HAP-1 (cell line): ENCODE data around the gene POLR1D.
"Not testable (repeated sequence)": the region's sequence is repeated elsewhere in the genome, so short reads cannot be mapped to it uniquely, and the experiment has no call there.

ENCODE experiments used
- DNase-seq, 2 experiments: peaks; one replicate each; pipeline ENCODE4 v3.0.0-alpha.2; 2016 to 2020; ENCODE audit warnings: low spot score in 2 of 2
- H3K27me3 ChIP-seq: fragments of 250-450 bp; sonication (Bioruptor Pico); 2 replicates; pipeline ENCODE4 v1.5.1; 2020; ENCODE audit warnings: low read depth, mild to moderate bottlenecking, moderate library complexity
- H3K36me3 ChIP-seq: fragments of 250-450 bp; sonication (Bioruptor Pico); replicated peaks from 2 replicates; pipeline ENCODE4 v1.5.1; 2020; ENCODE audit warnings: mild to moderate bottlenecking
- H3K4me1 ChIP-seq: fragments of 250-450 bp; sonication (Bioruptor Pico); 2 replicates; pipeline ENCODE4 v1.5.1; 2020; ENCODE audit warnings: mild to moderate bottlenecking
- H3K4me3 ChIP-seq: fragments of 250-450 bp; sonication (Bioruptor Pico); 2 replicates; pipeline ENCODE4 v1.5.1; 2020; ENCODE audit warnings: mild to moderate bottlenecking, moderate library complexity
- H3K9me3 ChIP-seq: fragments of 250-450 bp; sonication (Bioruptor Pico); 2 replicates; pipeline ENCODE4 v1.5.1; 2020; ENCODE audit warnings: mild to moderate bottlenecking, moderate library complexity
- in situ Hi-C: fragments of 300-500 bp; cut with MboI; formaldehyde crosslinking; loops from 3 replicates; pipeline ENCODE4 v1.14.3; 2020; ENCODE audit warnings: low sequenced_read_pairs, inconsistent platforms, mixed read lengths

The POLR1D gene

DNA sequence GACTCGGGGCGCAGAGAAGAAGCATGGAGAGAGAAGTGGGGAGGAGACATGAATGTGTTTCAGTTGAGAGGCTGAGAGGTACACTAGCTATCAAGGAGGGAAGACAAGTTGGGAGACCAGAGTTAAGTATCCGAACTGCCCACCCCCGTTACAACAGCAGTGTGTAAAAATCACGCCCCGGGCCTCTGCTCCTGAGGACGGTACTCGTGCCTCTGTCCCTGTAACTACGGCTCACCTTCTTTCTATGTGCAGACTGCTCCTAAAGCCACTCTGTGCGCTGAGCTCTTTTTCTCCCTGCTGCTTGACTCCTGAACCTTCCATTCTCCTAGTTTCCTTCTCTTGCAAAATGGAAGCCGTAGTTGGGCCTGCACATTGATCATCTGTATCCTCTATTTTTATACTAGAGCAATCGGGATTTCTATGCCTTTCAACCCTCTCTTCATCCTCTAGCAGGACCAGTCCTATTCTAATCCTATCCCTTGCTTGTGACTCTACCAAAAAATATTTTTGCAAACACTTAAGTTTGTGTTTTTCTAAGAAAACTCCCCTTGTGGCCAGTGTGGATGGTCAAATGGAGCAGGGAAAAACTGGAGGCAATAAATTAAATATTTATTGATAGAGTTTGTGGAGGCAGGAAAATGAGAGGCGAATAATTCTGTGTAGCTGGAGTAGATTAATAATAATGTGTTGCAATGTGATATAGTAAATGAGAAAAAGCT is 569 bp downstream of the POLR1D start:
- Histone ChIP-seq H3K36me3 (peaks cover 14% of the 10 kb centered on the region), H3K4me3 (peak overlapping the region; percentile 84), H3K4me1 (peaks cover 42% of the 10 kb centered on the region), H3K9me3 (no peaks in the 10 kb centered on the region), H3K27me3 (no peaks in the 10 kb centered on the region)
- peak in 1 of 2 experiments; percentile 24 for DNase-seq
- in situ Hi-C loops: no loop called here

- peaks cover 42% of the 10 kb centered on the region for H3K4me1 ChIP-seq
- DNase-seq: no peak
- peak overlapping the region; percentile 84 for H3K4me3 ChIP-seq
- H3K9me3 ChIP-seq: no peaks in the 10 kb centered on the region
- in situ Hi-C loops: no loop called here
- no peaks in the 10 kb centered on the region for H3K27me3 ChIP-seq
- peaks cover 14% of the 10 kb centered on the region for H3K36me3 ChIP-seq
Measured at GRCh38 chr13:27622881-27623280, 1.2 kb downstream of the POLR1D start.

- no peak for DNase-seq
- H3K4me1 ChIP-seq: peaks cover 36% of the 10 kb centered on the region
- peaks cover 14% of the 10 kb centered on the region for H3K36me3 ChIP-seq
- H3K27me3 ChIP-seq: no peaks in the 10 kb centered on the region
- no peak overlapping the region for H3K4me3 ChIP-seq
- H3K9me3 ChIP-seq: no peaks in the 10 kb centered on the region
- in situ Hi-C loops: no loop called here
Measured at GRCh38 chr13:27624071-27624470, 2.4 kb downstream of the POLR1D start.

DNA sequence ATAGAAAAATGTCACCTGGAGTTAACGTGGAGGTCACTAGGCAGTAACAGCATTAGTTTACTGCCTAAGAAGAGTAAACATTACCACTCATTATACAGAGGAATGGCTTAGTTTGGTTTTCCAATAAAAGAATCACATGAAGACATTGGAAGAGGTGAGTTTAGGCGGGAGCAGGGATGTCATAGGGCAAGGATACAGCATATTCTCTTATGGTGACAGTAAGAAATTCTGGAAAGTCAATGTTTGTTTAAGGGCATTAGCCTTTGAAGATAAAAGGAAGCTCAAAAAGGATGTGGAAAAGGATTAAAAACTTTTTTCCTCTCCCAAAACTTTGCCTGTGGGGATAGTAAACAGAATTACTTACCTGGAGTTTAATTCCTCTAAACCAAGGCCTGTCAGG is 4.1 kb downstream of the POLR1D start:
- Histone ChIP-seq H3K4me1 (peaks cover 34% of the 10 kb centered on the region), H3K9me3 (no peaks in the 10 kb centered on the region), H3K36me3 (peaks cover 14% of the 10 kb centered on the region), H3K27me3 (no peaks in the 10 kb centered on the region), H3K4me3 (no peak overlapping the region)
- no peak for DNase-seq
- in situ Hi-C loops: no loop called here

GRCh38 chr13:27627380-27627779 is 5.7 kb downstream of the POLR1D start:
- in situ Hi-C loops: no loop called here
- H3K4me3 ChIP-seq: no peak overlapping the region
- peaks cover 29% of the 10 kb centered on the region for H3K4me1 ChIP-seq
- no peaks in the 10 kb centered on the region for H3K9me3 ChIP-seq
- no peak for DNase-seq
- peaks cover 22% of the 10 kb centered on the region for H3K36me3 ChIP-seq
- H3K27me3 ChIP-seq: no peaks in the 10 kb centered on the region

- in situ Hi-C loops: no loop called here
- no peaks in the 10 kb centered on the region for H3K9me3 ChIP-seq
- H3K36me3 ChIP-seq: peaks cover 17% of the 10 kb centered on the region
- DNase-seq: no peak
- H3K4me1 ChIP-seq: peaks cover 23% of the 10 kb centered on the region
- no peak overlapping the region for H3K4me3 ChIP-seq
- no peaks in the 10 kb centered on the region for H3K27me3 ChIP-seq
Measured at GRCh38 chr13:27628081-27628480, 6.4 kb downstream of the POLR1D start.

- H3K36me3 ChIP-seq, in situ Hi-C loops: not testable (repeated sequence)
Measured at GRCh38 chr13:27628766-27629165, 7.1 kb downstream of the POLR1D start.

DNA sequence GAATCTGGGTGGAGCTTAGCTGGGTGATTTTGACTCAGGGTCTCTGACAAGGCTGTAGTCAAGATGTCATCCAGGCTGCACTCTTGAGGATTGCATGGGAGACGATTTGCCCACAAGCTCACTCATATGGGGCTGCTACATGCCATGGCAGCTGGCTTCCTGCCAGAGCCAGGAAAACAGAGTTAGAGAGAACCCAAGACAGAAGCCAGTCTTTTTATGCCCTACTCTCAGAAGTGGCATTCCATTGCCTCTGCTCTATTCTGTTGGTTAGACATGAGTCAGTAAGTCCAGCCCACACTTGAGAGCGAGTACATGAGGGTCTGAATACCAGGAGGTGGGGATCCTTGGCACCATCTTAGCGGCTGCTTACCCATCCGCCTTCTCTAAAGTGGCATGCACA is 9.5 kb downstream of the POLR1D start:
- peaks cover 7% of the 10 kb centered on the region for H3K4me1 ChIP-seq
- no peaks in the 10 kb centered on the region for H3K27me3 ChIP-seq
- no peaks in the 10 kb centered on the region for H3K9me3 ChIP-seq
- in situ Hi-C loops: no loop called here
- no peak overlapping the region for H3K4me3 ChIP-seq
- DNase-seq: no peak
- H3K36me3 ChIP-seq: peaks cover 7% of the 10 kb centered on the region

More at GRCh38 chr13:27628766-27629165, 7.1 kb downstream of the POLR1D start:
- not testable (repeated sequence) for H3K4me3 ChIP-seq, H3K9me3 ChIP-seq, H3K27me3 ChIP-seq, DNase-seq
- peaks cover 16% of the 10 kb centered on the region for H3K4me1 ChIP-seq

DNA sequence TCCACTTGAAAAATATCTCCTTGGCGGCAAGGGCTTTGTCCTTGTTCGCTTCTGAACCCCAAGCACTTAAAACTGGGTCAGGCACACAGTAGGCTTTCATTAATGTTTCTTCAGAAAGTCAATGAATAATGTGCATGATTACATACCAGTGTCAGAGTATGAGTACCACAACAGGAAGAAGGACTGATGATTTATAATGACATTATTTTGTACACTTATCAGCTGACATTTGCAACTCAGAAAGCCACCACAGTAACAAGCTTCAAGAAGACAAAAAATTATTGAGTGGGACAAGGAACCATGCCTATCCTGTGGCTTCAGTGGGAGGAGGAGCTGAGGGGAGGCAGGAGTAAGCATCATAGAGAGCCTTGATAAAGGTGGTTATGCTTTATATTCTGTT is 10.0 kb downstream of the POLR1D start:
- no peak for DNase-seq
- H3K9me3 ChIP-seq: no peaks in the 10 kb centered on the region
- in situ Hi-C loops: no loop called here
- no peaks in the 10 kb centered on the region for H3K27me3 ChIP-seq
- H3K36me3 ChIP-seq: peaks cover 7% of the 10 kb centered on the region
- no peak overlapping the region for H3K4me3 ChIP-seq
- peaks cover 7% of the 10 kb centered on the region for H3K4me1 ChIP-seq

- DNase-seq: no peak
- H3K36me3 ChIP-seq: peaks cover 7% of the 10 kb centered on the region
- in situ Hi-C loops: no loop called here
Measured at GRCh38 chr13:27632214-27632613, 10.5 kb downstream of the POLR1D start.

GRCh38 chr13:27632648-27633047 is 11.0 kb downstream of the POLR1D start:
- H3K36me3 ChIP-seq: peaks cover 7% of the 10 kb centered on the region

More at GRCh38 chr13:27632214-27632613, 10.5 kb downstream of the POLR1D start:
- peaks cover 8% of the 10 kb centered on the region for H3K4me1 ChIP-seq
- H3K27me3 ChIP-seq: no peaks in the 10 kb centered on the region
- no peaks in the 10 kb centered on the region for H3K9me3 ChIP-seq
- H3K4me3 ChIP-seq: no peak overlapping the region

DNA sequence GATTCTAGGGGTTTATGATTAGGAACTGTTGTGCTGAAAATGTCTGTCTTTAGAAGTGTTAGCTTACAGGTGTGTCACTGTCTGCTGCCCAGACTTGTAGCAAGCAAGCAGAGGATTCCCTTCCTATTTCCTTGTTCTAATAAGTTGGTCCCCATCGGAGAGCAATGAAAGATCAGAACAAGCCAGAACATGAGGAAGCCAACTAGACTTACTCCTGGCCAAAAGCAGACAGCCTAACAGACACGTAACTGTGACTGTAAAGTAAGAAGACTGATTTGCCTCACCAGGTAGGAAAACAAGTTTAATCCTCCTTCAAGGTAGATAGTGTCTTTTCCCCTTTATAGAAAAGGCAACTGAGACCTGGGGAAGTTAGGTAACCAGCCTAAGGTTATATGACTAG is 12.5 kb downstream of the POLR1D start:
- no peak for DNase-seq
- Histone ChIP-seq H3K9me3 (no peaks in the 10 kb centered on the region), H3K36me3 (peaks cover 7% of the 10 kb centered on the region), H3K4me3 (no peak overlapping the region), H3K4me1 (peaks cover 19% of the 10 kb centered on the region), H3K27me3 (no peaks in the 10 kb centered on the region)
- in situ Hi-C loops: no loop called here

More at GRCh38 chr13:27632648-27633047, 11.0 kb downstream of the POLR1D start:
- Histone ChIP-seq H3K27me3 (no peaks in the 10 kb centered on the region), H3K4me3 (no peak overlapping the region), H3K9me3 (no peaks in the 10 kb centered on the region), H3K4me1 (peaks cover 8% of the 10 kb centered on the region)
- no peak for DNase-seq
- in situ Hi-C loops: no loop called here

DNA sequence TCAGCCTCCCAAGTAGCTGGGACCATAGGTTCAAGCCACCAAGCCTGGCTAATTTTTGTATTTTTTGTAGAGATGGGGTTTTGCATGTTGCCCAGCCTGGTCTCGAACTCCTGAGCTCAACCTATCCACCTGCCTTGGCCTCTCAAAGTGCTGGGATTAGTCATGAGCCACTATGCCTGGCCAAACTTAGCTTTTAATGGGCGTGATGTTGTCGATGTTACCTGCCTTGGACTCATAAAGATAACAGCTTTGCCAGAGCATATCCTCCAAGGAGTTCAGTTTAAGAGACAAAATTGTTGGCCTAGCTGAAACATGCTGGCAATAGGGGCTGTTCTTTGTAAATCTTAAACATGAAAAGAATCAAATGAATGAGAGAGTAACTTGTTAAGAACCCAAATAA is 13.1 kb downstream of the POLR1D start:
- H3K27me3 ChIP-seq: no peaks in the 10 kb centered on the region
- DNase-seq: no peak
- in situ Hi-C loops: no loop called here

DNA sequence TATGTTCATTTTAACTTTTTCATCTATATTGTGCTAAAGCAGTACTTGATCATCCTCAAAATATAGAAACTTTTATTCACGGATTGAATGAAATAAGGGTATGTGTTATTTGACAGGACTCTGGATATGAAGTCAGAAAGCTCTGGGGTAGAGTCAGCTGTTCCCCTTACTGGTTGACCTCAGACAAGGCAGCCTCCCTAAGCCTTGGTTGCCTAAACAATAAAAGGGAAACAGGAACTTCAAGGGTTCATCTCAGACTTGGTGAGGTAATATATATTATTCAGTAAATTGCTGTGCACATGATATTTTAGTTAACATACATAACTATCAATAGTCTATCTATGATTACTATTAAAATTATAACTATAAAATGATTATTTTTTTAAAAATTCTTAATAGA is 13.6 kb downstream of the POLR1D start:
- Histone ChIP-seq H3K4me3 (no peak overlapping the region), H3K9me3 (no peaks in the 10 kb centered on the region), H3K27me3 (no peaks in the 10 kb centered on the region), H3K36me3 (peaks cover 7% of the 10 kb centered on the region), H3K4me1 (peaks cover 22% of the 10 kb centered on the region)
- DNase-seq: no peak
- in situ Hi-C loops: no loop called here

More for the DNA sequence above, 13.1 kb downstream of the POLR1D start:
- Histone ChIP-seq H3K36me3 (peaks cover 7% of the 10 kb centered on the region), H3K4me3 (no peak overlapping the region), H3K4me1 (peaks cover 22% of the 10 kb centered on the region), H3K9me3 (no peaks in the 10 kb centered on the region)
